IMR-90 (cell line): ENCODE measurements around the gene CPNE9. TPM values are rescaled to one million over a fixed set of nuclear protein-coding genes. Genes with fewer than 3 reads are reported as not detected.

Experiments
- ATAC-seq: fragments of 200-7000 bp; cut with Tn5 transposase; 2 replicates; pipeline ENCODE4 v1.9.1; 2020; ENCODE audit warnings: low read depth, mild to moderate bottlenecking, moderate library complexity
- BruUV-seq: library from RNA; stranded (reverse); fragments of 400-500 nt; replicated peaks from 2 replicates; lab custom pipeline; 2021; lab: Mats Ljungman, UMichigan
- CTCF ChIA-PET: fragments of 300-600 bp; formaldehyde crosslinking; extraction: SDS; loops from one replicate; lab custom pipeline; 2021; ENCODE audit warnings: antibody characterized with exemption; lab: Yijun Ruan, JAX
- POLR2A ChIA-PET: fragments of 300-600 bp; sonication (Branson Sonifier 250); formaldehyde crosslinking; loops from one replicate; lab custom pipeline; 2022; ENCODE audit warnings: antibody characterized with exemption; ENCODE audit not compliant: unreplicated experiment; lab: Charles Lee
- DNase-seq: peaks from one replicate; pipeline ENCODE4 v3.0.0; 2013
- H2AFZ ChIP-seq: replicated peaks from 2 replicates; pipeline ENCODE3; 2013; ENCODE audit warnings: low read length, mild to moderate bottlenecking; ENCODE audit not compliant: poor library complexity
- H2AK5ac ChIP-seq: 2 replicates; pipeline ENCODE4 v1.6.1; 2013; ENCODE audit warnings: low read depth, low read length, inconsistent platforms
- H2AK9ac ChIP-seq: replicated peaks from 2 replicates; pipeline ENCODE3; 2013; ENCODE audit warnings: mild to moderate bottlenecking, low read depth, low read length, moderate library complexity; ENCODE audit not compliant: poor library complexity
- H2BK120ac ChIP-seq: 2 replicates; pipeline ENCODE4 v1.6.1; 2013; ENCODE audit warnings: low read depth, low read length, inconsistent platforms
- H2BK15ac ChIP-seq: 3 replicates; pipeline ENCODE4 v1.6.1; 2013; ENCODE audit warnings: low read depth, low read length, inconsistent platforms
- H2BK20ac ChIP-seq: 2 replicates; pipeline ENCODE4 v1.6.1; 2013; ENCODE audit warnings: low read depth, mild to moderate bottlenecking, inconsistent platforms, low read length, moderate library complexity
- H2BK5ac ChIP-seq: 2 replicates; pipeline ENCODE4 v1.6.1; 2013; ENCODE audit warnings: mild to moderate bottlenecking, low read depth, low read length, inconsistent platforms; ENCODE audit not compliant: poor library complexity, severe bottlenecking
- H3K14ac ChIP-seq: replicated peaks from 2 replicates; pipeline ENCODE4 v1.6.1; 2013; ENCODE audit warnings: low read depth, low read length, inconsistent platforms
- H3K18ac ChIP-seq: 2 replicates; pipeline ENCODE4 v1.6.1; 2013; ENCODE audit warnings: low read depth, low read length, control low read depth
- H3K23ac ChIP-seq: 2 replicates; pipeline ENCODE4 v1.6.1; 2013; ENCODE audit warnings: low read depth, low read length, inconsistent platforms
- H3K27ac ChIP-seq: 2 replicates; pipeline ENCODE4 v1.5.1; 2013; ENCODE audit warnings: mild to moderate bottlenecking, control low read depth, low read length; ENCODE audit not compliant: insufficient read depth
- H3K27me3 ChIP-seq: 2 replicates; pipeline ENCODE4 v1.6.1; 2013; ENCODE audit warnings: low read length; ENCODE audit not compliant: control insufficient read depth, insufficient read depth
- H3K36me3 ChIP-seq: 2 replicates; pipeline ENCODE4 v1.6.1; 2013; ENCODE audit warnings: low read length, mixed read lengths; ENCODE audit not compliant: control insufficient read depth, insufficient read depth
- H3K4ac ChIP-seq: 2 replicates; pipeline ENCODE4 v1.6.1; 2013; ENCODE audit warnings: low read depth, low read length, inconsistent platforms
- H3K4me1 ChIP-seq: 2 replicates; pipeline ENCODE4 v1.6.1; 2013; ENCODE audit warnings: low read length, mixed read lengths; ENCODE audit not compliant: control insufficient read depth, insufficient read depth
- H3K4me2 ChIP-seq: 2 replicates; pipeline ENCODE4 v1.6.1; 2013; ENCODE audit warnings: low read depth, mild to moderate bottlenecking, control low read depth, low read length, moderate library complexity
- H3K4me3 ChIP-seq: 2 replicates; pipeline ENCODE4 v1.5.1; 2013; ENCODE audit warnings: low read depth, mild to moderate bottlenecking, control low read depth, low read length, moderate library complexity; ENCODE audit not compliant: insufficient read depth
- H3K56ac ChIP-seq: 2 replicates; pipeline ENCODE4 v1.6.1; 2013; ENCODE audit warnings: low read length, inconsistent platforms; ENCODE audit not compliant: insufficient read depth; ENCODE audit errors: extremely low read depth
- H3K79me1 ChIP-seq, 2 experiments: 2 replicates each; pipeline ENCODE4 v1.6.1; 2013; ENCODE audit warnings: low read length in 2 of 2, inconsistent platforms in 1 of 2, low read depth in 1 of 2
- H3K9ac ChIP-seq: 2 replicates; pipeline ENCODE4 v1.6.1; 2013; ENCODE audit warnings: low read depth, low read length, control low read depth
- H3K9me1 ChIP-seq: 2 replicates; pipeline ENCODE4 v1.6.1; 2013; ENCODE audit warnings: low read length, inconsistent platforms; ENCODE audit not compliant: insufficient read depth
- H3K9me3 ChIP-seq: 2 replicates; pipeline ENCODE4 v1.6.1; 2013; ENCODE audit warnings: low read length; ENCODE audit not compliant: control insufficient read depth, insufficient read depth
- H4K20me1 ChIP-seq: 2 replicates; pipeline ENCODE4 v1.6.1; 2013; ENCODE audit warnings: low read length, inconsistent platforms; ENCODE audit not compliant: insufficient read depth
- H4K5ac ChIP-seq: 2 replicates; pipeline ENCODE4 v1.6.1; 2013; ENCODE audit warnings: mild to moderate bottlenecking, low read depth, low read length, control low read depth
- H4K8ac ChIP-seq, 2 experiments: 2 replicates each; pipeline ENCODE4 v1.6.1; 2013; ENCODE audit warnings: low read depth in 2 of 2, low read length in 2 of 2, control low read depth in 1 of 2, inconsistent platforms in 1 of 2
- H4K91ac ChIP-seq: 2 replicates; pipeline ENCODE4 v1.6.1; 2013; ENCODE audit warnings: low read depth, low read length, inconsistent platforms; ENCODE audit not compliant: insufficient read depth
- BHLHE40 ChIP-seq: fragments of 150-350 bp; IDR thresholded peaks from 2 replicates; pipeline ENCODE4 v1.6.1; 2016; ENCODE audit warnings: mild to moderate bottlenecking, low read depth, low read length
- CEBPB ChIP-seq: IDR thresholded peaks from 2 replicates; pipeline ENCODE4 v1.6.1; 2012; ENCODE audit warnings: low read depth, low read length, improper control_type of control experiment
- CHD1 ChIP-seq: IDR thresholded peaks from 2 replicates; pipeline ENCODE4 v1.6.1; 2012; ENCODE audit warnings: low read depth, low read length, improper control_type of control experiment
- CTCF ChIP-seq: conservative IDR thresholded peaks from 2 replicates; pipeline ENCODE4 v1.5.1; 2012; ENCODE audit warnings: mild to moderate bottlenecking, low read depth, low read length, improper control_type of control experiment
- ELK1 ChIP-seq: fragments of 150-350 bp; IDR thresholded peaks from 2 replicates; pipeline ENCODE4 v1.6.1; 2016; ENCODE audit warnings: low read depth, mild to moderate bottlenecking, low read length, moderate library complexity, borderline replicate concordance
- FOS ChIP-seq: fragments of 150-350 bp; IDR thresholded peaks from 2 replicates; pipeline ENCODE4 v1.6.1; 2016; ENCODE audit warnings: low read depth, low read length
- MAFK ChIP-seq: IDR thresholded peaks from 2 replicates; pipeline ENCODE4 v1.6.1; 2012; ENCODE audit warnings: low read depth, low read length, improper control_type of control experiment
- MAZ ChIP-seq: IDR thresholded peaks from 2 replicates; pipeline ENCODE4 v1.6.1; 2012; ENCODE audit warnings: low read depth, mild to moderate bottlenecking, low read length, improper control_type of control experiment, moderate library complexity, borderline replicate concordance
- NFE2L2 ChIP-seq: fragments of 150-350 bp; IDR thresholded peaks from 2 replicates; pipeline ENCODE4 v1.6.1; 2016; ENCODE audit warnings: low read depth, mild to moderate bottlenecking, low read length
- POLR2A ChIP-seq: IDR thresholded peaks from 2 replicates; pipeline ENCODE4 v1.6.1; 2012; ENCODE audit warnings: mild to moderate bottlenecking, low read depth, low read length
- RAD21 ChIP-seq: IDR thresholded peaks from 2 replicates; pipeline ENCODE4 v1.6.1; 2012; ENCODE audit warnings: low read length, improper control_type of control experiment
- RCOR1 ChIP-seq: IDR thresholded peaks from 2 replicates; pipeline ENCODE4 v1.6.1; 2012; ENCODE audit warnings: mild to moderate bottlenecking, low read length, improper control_type of control experiment; ENCODE audit not compliant: insufficient replicate concordance
- RFX5 ChIP-seq: IDR thresholded peaks from 2 replicates; pipeline ENCODE4 v1.8.0; 2012; ENCODE audit warnings: low read depth, mild to moderate bottlenecking, low read length, moderate library complexity
- SMC3 ChIP-seq: fragments of 150-350 bp; IDR thresholded peaks from 2 replicates; pipeline ENCODE4 v1.6.1; 2016; ENCODE audit warnings: low read depth, mild to moderate bottlenecking, antibody characterized with exemption, low read length, moderate library complexity
- WGBS, 2 experiments: methylation state at CpG; one replicate each; pipeline versions ENCODE4 v1.1.5 to v1.1.7; 2013; ENCODE audit warnings: missing lambda C conversion rate in 2 of 2; ENCODE audit not compliant: insufficient read length in 1 of 2; ENCODE audit errors: extremely low coverage in 2 of 2; 5-methylcytosine and 5-hydroxymethylcytosine counted together
- dilution Hi-C: fragments of 300-500 bp; cut with HindIII; formaldehyde crosslinking; loops from one replicate; pipeline ENCODE4 v1.14.3; 2018; ENCODE audit warnings: low sequenced_read_pairs; ENCODE audit not compliant: unreplicated experiment
- in situ Hi-C: fragments of 300-500 bp; cut with MboI; formaldehyde crosslinking; loops from 3 replicates; pipeline ENCODE4 v1.14.3; 2019; ENCODE audit warnings: low sequenced_read_pairs, inconsistent platforms, mixed read lengths
- intact Hi-C: fragments of 100-400 bp; cut with micrococcal nuclease; formaldehyde crosslinking; loops from 2 replicates; pipeline ENCODE4 v1.10.0; 2022
- polyA plus RNA-seq, 3 experiments: library from polyadenylated mRNA; depleted of rRNA; stranded (reverse); fragments of >200 nt; gene quantifications; 2 replicates each; pipeline ENCODE4 v1.2.3, GENCODE V29; 2012; ENCODE audit warnings: low replicate concordance in 1 of 3
- total RNA-seq: library from RNA; depleted of rRNA; stranded (reverse); fragments of >200 nt; gene quantifications from 2 replicates; pipeline ENCODE4 v1.2.3, GENCODE V29; 2012
- TF ChIP-seq, protein P1 (sequence below): fragments of 150-350 bp; IDR thresholded peaks from 2 replicates; pipeline ENCODE4 v1.6.1; 2017; ENCODE audit warnings: mild to moderate bottlenecking, antibody characterized with exemption, low read length, low read depth

The CPNE9 gene
- total and polyA plus RNA-seq, 2 of the 4 experiments (the other 2 are of a cell fraction): not detected

DNA sequence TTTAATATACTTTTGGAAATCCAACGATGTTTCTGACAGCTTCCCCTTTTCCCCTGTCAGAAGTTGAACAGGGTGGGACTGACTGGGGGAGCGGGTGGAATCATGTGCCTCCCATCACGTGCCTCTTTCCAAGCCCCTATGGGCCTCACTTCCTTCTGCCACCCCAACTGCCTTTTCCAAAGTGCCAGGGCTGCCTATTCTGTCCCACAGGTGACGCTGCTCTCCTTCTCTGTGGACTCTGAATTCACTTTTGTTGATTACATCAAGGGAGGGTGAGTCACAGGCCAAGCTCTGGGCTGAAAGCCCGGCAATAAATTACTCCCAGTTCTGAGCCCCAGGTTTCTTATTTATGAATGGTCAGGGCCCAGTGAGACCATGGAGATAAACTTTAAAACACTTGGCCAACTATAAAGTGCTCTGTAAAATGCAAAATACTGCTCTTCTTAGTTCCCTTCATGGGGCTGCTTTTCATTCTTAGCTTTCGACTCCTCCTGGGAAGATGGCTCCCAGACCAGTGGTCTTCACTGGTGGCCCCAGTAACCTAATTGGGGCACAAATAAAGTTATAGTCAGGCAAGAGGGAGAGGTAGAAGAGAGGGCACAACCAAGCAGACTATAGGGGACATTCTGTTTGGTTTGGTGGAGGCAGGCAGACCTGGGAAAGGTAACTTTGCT lies 12.3 kb downstream of the CPNE9 start:
- no peak overlapping the region for H2AK9ac ChIP-seq
- no peak overlapping the region for H4K8ac ChIP-seq
- H3K27ac ChIP-seq: no peak overlapping the region
- no peak overlapping the region for H3K14ac ChIP-seq
- ChIA-PET CTCF (interaction anchor here (0.6 to 1.2 kb wide), 10 partner anchors 9 to 476 kb away, joined by 3 to 9 read pairs (median 3); partner anchors contain the start of genes ARPC4, OGG1 and TADA3), POLR2A (no interaction called here)
- peak overlapping the region; percentile 46; the same call in 1 of the 2 replicates for H3K4ac ChIP-seq
- peaks cover 23% of the 10 kb centered on the region for H3K27me3 ChIP-seq
- 0% methylated on average over 1 of the region's 6 CpGs; no CpG with 5 or more reads in 1 of the 2 experiments for WGBS, 2 experiments
- H3K4me2 ChIP-seq: no peak overlapping the region
- H3K4me1 ChIP-seq: peaks cover 2% of the 10 kb centered on the region; the same call in 1 of the 2 replicates
- peak overlapping the region; percentile 33; the same call in 1 of the 2 replicates for H2BK20ac ChIP-seq
- no peak overlapping the region for H3K56ac ChIP-seq
- no peak overlapping the region for H2BK15ac ChIP-seq
- peak; percentile 90 for DNase-seq
- H2AK5ac ChIP-seq: no peak overlapping the region
- intact Hi-C loops: loop anchor here (5.0 to 10.0 kb wide), 3 partner anchors 201 to 509 kb away; partner anchors contain the start of genes CRELD1 and IL17RC
- H3K79me1 ChIP-seq: no peaks in the 10 kb centered on the region
- no peaks in the 10 kb centered on the region for H3K36me3 ChIP-seq
- peak; percentile 98 for ATAC-seq
- H4K5ac ChIP-seq: no peak overlapping the region
- no peak overlapping the region for H4K91ac ChIP-seq
- H3K9me1 ChIP-seq: no peaks in the 10 kb centered on the region
- H3K4me3 ChIP-seq: no peak overlapping the region
- H4K20me1 ChIP-seq: no peaks in the 10 kb centered on the region
- H3K9me3 ChIP-seq: no peaks in the 10 kb centered on the region
- H3K9ac ChIP-seq: no peak overlapping the region; the same call in 1 of the 2 replicates
- in situ Hi-C loops: no loop called here
- H2BK5ac ChIP-seq: no peak overlapping the region
- H3K23ac ChIP-seq: no peak overlapping the region
- no peak overlapping the region for H2BK120ac ChIP-seq
- dilution Hi-C loops: no loop called here
- H3K18ac ChIP-seq: no peak overlapping the region
- peak overlapping the region; percentile 21 for H2AFZ ChIP-seq
- BruUV-seq: no TSS peak
- TF ChIP-seq FOS (peak; percentile 93), RAD21 (peak; percentile 98), POLR2A (no peak), ELK1 (no peak), MAZ (no peak), CEBPB (peak; percentile 71), NFE2L2 (no peak), RFX5 (no peak), MAFK (no peak), CHD1 (no peak), SMC3 (peak; percentile 88), BHLHE40 (peak; percentile 86), CTCF (peak; percentile 97), RCOR1 (no peak)
- TF ChIP-seq, protein P1, sequence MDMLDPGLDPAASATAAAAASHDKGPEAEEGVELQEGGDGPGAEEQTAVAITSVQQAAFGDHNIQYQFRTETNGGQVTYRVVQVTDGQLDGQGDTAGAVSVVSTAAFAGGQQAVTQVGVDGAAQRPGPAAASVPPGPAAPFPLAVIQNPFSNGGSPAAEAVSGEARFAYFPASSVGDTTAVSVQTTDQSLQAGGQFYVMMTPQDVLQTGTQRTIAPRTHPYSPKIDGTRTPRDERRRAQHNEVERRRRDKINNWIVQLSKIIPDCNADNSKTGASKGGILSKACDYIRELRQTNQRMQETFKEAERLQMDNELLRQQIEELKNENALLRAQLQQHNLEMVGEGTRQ: peak; percentile 95
